A375 (cell line): ENCODE data around the gene CD70. TPM values are rescaled to one million over a fixed set of nuclear protein-coding genes. Genes with fewer than 3 reads are reported as not detected.

Experiments
- small RNA-seq: library from RNA; depleted of rRNA; stranded (forward); fragments of <200 nt; gene quantifications from one replicate; pipeline ENCODE3, GENCODE V24; 2014
- total RNA-seq: library from RNA; depleted of rRNA; stranded (reverse); fragments of >200 nt; shearing (Covaris generic); gene quantifications from 2 replicates; pipeline ENCODE4 v1.2.3, GENCODE V29; 2014; rRNA removed

The CD70 gene, protein sequence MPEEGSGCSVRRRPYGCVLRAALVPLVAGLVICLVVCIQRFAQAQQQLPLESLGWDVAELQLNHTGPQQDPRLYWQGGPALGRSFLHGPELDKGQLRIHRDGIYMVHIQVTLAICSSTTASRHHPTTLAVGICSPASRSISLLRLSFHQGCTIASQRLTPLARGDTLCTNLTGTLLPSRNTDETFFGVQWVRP
- total RNA-seq: 93.9 and 116 TPM in 2 replicates

DNA sequence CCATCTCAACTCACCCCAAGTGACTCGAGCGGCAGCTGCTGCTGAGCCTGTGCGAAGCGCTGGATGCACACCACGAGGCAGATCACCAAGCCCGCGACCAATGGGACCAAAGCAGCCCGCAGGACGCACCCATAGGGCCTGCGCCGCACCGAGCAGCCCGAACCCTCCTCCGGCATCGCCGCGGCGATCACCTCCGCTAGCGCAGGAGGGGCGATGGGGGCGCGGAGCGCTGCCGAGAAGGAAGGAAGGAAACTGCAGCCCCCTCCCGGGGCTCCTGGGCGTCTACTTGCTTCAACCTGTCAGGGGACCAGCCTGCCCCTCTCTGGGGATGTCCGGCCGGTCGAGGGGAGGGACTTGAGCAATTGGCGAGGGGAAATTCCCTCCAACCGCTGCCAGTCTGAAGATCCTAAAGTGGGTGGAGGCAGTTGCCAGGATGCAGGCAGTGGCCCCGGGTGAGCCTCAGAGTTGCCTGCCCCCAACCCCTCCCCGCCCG, at the start of gene CD70:
Gene CD70 (minus strand): TSS at position 324 of the 493 bp plus-strand sequence. CDS start 148 bp downstream, at position 176.

Small RNA genes within 50 kb of the gene (small RNA-seq; reads per million reads assigned to genes)
- gene RF00019: not detected

Other genes starting within 250 kb of the CD70 start
- 119 and 122 TPM in 2 replicates for gene CLPP, start 229.6 kb downstream of the CD70 start, total RNA-seq
- gene ALKBH7, start 218.4 kb downstream of the CD70 start, total RNA-seq: 26.5 and 34.5 TPM in 2 replicates
- 1.2 TPM in 2 replicates for gene PSPN, start 215.2 kb downstream of the CD70 start, total RNA-seq
- gene GTF2F1, start 198.0 kb downstream of the CD70 start, total RNA-seq: 92.5 and 96.0 TPM in 2 replicates
- 216 and 257 TPM in 2 replicates for gene KHSRP, start 166.3 kb downstream of the CD70 start, total RNA-seq
- not detected in 2 replicates for gene SLC25A41, start 157.4 kb downstream of the CD70 start, total RNA-seq
- 17.0 and 18.0 TPM in 2 replicates for gene SLC25A23, start 131.4 kb downstream of the CD70 start, total RNA-seq
- not detected in 2 replicates for gene CRB3, start 126.9 kb downstream of the CD70 start, total RNA-seq
- gene DENND1C, start 109.4 kb downstream of the CD70 start, total RNA-seq: not detected in 2 replicates
- gene TUBB4A, start 88.8 kb downstream of the CD70 start, total RNA-seq: 0.60 and 0.85 TPM in 2 replicates
- 11.8 and 12.5 TPM in 2 replicates for gene TNFSF9, start 60.1 kb downstream of the CD70 start, total RNA-seq
- not detected in 2 replicates for gene TNFSF14, start 79.0 kb upstream of the CD70 start, total RNA-seq
- 7.9 and 15.0 TPM in 2 replicates for gene C3, start 129.5 kb upstream of the CD70 start, total RNA-seq
- 69.2 and 84.5 TPM in 2 replicates for gene GPR108, start 146.4 kb upstream of the CD70 start, total RNA-seq
- 46.5 and 48.0 TPM in 2 replicates for gene TRIP10, start 148.5 kb upstream of the CD70 start, total RNA-seq
- 1.1 and 2.3 TPM in 2 replicates for gene SH2D3A, start 176.3 kb upstream of the CD70 start, total RNA-seq
- not detected in 2 replicates for gene VAV1, start 181.6 kb upstream of the CD70 start, total RNA-seq